Activated T-helper 1 cell treated with anti-CD3 and anti-CD28 coated beads, Interleukin-2, amount 50 U/mL, for 16 hours (primary cell): ENCODE results near the gene SPSB3.

Experiments used
- DNase-seq, 2 donors: peaks; one replicate each; pipeline ENCODE4 v3.0.0-alpha.2; 2020; ENCODE audit warnings: low read depth in 1 of 2, low spot score in 1 of 2

Gene SPSB3

GRCh38 chr16:1775846-1776671 lies 6.3 kb downstream of the SPSB3 start:
- DNase-seq: no peak

DNA sequence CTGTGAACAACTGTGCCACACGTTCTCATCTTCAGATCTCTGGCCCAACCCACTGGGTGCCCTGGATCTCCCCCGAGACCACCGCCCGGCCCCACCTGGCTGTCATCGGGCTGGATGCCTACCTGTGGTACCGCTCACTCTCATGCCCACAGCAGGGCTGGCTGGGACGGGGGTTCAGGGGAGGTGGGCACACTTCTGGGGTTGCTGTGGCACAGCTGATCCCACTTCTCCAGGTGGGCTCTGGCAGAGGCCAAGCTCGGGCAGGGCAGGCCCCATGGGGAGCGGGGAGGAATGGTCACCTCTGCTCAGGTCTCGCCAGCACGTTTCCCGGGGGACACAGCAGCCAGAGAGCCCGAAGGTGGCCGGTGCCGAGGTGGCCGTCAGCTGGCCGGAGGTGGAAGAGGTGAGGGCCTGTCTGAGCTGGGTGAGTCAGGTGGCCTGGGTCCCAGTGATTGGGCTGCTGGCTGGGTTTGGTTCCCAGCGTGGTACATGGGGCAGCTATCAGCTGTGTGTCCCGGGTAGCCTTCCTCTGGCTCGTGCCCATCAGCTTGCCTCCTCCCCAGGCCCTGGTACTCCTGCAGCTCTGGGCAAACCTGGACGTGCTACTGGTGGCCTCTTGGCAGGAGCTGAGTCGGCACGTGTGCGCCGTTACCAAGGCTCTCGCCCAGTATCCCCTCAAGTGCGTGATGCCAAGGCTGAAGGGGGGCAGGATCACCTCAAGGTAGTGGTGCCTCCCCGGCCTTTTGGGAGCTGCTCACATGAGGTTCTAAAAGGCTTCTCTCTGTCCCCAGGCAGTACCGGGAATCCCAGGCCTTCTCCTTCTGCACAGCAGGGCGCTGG lies 7.1 kb downstream of the SPSB3 start:
- DNase-seq: no peak

DNA sequence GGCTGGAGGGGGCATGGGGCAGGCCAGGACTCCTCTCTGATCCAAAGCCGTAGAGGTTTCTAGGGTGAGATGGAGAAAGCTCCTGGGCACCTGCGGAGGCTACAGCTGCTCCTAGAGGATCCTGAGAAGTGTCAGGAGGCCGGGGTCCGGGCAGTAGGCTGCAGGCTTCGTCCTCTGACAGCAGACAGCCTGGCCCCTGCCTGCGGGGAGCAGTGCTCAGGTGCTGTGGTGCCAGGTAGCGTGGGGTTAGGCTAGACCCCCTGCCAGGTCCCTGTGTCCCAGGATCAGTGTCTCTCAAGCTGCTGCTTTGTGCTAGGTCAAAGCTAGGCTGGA lies 8.0 kb downstream of the SPSB3 start:
- DNase-seq: no peak

DNA sequence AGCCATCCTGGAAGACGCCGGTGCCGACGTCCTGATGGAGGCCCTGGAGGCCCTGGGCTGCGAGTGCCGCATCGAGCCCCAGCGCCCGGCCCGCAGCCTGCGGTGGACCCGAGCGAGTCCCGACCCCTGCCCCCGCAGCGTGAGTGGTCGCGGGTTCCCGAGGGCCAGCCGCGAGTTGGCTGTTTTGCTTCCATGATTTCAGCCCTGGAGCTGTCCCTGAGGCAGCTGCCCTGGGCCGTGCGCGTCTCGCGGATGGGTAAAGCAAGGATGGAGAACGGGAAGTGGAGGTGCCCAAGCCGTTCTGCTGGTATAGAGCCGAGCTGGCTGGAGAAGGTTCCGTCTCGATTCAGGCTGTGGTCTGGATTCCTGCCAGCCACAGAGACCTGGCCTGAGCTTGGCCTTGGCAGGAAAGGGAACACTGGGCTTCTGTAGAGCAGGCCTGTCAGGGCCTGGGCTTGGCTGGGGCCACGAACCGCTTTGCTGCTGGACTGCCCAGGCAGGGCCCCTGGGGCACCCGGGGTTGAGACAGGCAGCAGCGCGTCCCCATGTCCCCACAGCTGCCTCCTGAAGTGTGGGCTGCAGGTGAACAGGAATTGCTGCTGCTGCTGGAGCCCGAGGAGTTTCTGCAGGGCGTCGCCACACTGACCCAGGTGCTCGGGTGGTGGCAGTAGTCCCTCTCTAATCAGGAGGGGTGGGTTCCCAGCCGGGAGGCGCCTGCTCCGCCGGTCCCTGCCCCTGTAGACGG lies 8.5 kb downstream of the SPSB3 start:
- no peak for DNase-seq

GRCh38 chr16:1772908-1773702 lies 9.3 kb downstream of the SPSB3 start, which contains the start of gene MRPS34:
Gene MRPS34, minus strand, starts transcription at chr16:1773134. Its CDS starts 15 bp downstream, at chr16:1773119.
- DNase-seq: peak; percentile 53 to 72

- peak in 1 of 2 donors; percentile 37 for DNase-seq
Measured at GRCh38 chr16:1772362-1772907, 9.9 kb downstream of the SPSB3 start, which contains the start of gene EME2. Gene EME2, plus strand, starts transcription at chr16:1772810. Its CDS starts 418 bp downstream, at chr16:1773228.

DNA sequence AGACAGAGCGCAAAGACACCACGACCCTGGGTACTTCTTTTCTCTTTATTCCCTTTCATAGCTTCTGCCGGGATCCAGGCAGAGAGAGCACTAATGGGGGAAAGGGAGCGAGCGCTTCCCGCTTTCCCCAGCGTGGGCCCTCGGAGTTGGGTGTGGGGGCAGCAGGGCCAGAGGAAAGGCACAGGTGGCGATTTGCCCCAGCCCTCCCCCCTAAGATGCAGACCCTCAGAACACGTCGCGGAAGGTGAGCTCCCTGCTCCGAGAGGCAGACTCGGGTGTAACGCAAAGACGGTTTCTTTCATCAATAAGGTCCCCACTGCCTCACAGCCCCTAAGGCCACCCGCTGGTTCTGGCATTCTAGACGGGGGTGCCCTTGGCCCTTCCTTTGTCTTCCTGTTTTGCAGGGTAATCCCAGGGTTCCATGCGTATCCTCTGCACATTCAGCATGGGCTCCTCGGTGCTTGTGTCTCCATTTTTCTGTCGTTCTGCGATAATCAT lies 10.5 kb downstream of the SPSB3 start:
- no peak for DNase-seq

DNA sequence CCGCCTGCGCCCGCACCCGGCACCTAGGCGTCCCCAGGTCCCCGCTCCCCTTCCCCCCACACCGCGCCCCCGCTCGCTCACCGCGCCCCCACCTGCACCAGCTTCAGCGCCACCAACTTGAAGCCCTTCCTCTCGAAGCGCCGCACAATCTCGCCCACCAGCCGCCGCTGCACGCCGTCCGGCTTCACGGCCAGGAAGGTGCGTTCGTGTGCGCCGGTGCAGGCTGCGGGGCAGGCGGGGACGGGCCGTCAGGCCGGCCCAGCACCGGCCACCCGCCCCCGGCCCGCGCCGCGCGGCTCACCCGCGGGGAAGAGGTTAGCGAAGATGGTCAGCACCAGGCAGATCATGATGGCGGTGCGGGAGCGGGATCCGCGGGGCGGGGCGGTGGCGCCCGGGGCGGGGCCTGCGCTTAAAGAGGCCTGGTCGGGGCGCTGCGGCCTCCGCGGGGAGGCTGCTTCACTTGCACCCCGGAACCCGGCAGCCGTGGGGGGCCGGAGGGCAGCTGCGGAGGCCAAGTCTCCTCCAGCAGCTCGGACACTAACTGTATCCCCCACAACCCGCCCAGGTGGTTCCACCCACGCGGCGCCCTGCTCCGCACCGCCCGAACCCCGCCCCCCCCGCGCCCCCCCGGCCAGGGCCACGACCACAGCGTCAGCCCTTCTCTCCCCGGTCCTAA lies 11.0 kb downstream of the SPSB3 start, which contains the start of gene NME3:
TSS of gene NME3 (minus strand) at position 356 of the 676 bp plus-strand sequence. CDS start at position 347, 9 bp downstream.
- DNase-seq: peak; percentile 61 to 68

DNA sequence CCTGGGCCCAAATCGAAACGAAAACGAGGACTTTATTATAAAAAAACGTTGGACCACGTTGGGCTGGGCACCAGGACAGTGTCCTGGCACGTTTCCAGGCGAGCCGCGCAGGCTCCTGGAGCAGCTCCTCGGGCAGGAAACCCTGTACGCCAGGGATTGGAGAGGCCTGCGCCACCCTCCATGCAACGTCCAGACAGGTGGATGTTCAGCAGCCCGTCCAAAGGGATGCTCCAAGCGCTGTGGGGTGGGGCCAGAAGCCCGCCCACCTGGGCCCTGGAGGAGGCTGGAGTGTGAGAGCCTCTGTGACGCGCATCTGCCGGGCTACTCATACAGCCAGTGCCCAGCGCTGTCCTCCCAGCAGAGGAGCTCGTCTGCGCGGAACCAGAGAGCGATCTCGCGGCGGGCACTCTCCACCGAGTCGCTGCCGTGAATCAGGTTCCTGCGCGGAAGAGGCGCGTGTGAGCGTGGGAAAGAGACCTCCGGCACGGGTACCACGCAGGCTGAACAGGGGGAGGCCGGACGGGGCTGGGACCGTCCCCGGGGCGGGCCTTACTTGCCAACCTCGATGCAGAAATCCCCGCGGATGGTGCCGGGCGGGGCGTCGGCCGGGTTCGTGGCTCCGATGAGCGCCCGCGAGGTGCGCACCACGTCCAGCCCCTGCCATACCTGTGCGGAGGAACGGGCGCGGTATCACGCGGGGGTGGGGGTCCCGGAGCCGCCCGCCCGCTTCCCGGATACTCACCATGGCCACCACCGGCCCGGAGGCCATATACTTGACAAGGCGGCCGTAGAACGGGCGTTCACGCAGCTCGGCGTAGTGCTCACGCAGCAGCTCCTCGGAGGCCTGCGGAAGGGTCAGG lies 11.8 kb downstream of the SPSB3 start:
- DNase-seq: peak in 1 of 2 donors; percentile 42

DNA sequence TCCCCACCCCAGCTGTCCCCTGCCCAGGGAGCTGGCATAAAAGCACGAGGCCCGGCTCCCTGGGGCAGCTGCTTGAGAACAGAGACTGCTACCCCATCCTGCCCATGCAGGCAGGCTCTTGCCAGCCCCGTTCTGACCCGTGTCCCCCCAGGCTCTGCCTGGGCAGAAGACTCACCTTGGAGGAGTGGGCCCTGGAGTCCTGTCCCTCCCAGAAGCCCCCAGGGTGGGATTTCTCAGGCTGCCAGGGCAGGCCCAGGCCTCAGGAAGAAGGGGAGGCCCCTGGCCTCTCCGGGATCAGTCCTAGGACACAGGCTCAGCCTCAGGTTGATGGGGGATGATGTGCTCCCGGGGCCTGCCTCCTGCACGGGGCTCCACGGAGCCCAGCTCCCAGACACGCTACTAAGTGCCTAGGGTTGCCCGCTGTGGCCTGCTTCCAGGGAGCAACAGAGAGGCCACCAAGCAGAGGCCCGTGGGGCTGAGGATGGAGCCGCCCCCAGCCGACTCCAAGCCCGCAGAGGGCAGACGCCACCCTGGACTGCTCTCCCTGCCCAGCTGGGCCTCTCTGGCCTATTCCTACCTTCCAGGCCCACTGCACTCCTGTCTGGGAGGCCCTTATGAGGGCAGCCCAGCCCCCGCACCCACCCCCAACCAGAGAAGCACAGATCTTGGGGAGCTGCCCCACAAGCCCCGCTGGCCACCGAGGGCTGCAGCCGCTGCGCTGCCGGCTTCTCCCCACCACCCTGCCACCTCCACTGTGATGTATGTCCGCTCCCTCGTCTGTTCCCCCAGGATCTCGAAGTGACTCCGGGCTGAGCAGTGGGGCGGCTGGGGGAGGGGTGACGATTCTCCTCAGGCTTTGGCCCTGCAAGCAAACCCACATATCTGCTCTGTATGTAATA lies 12.7 kb downstream of the SPSB3 start:
- no peak for DNase-seq

GRCh38 chr16:1768767-1769401 lies 13.5 kb downstream of the SPSB3 start:
- DNase-seq: no peak

- DNase-seq: no peak
Measured at GRCh38 chr16:1768061-1768766, 14.2 kb downstream of the SPSB3 start.

- no peak for DNase-seq
Measured at GRCh38 chr16:1767116-1767994, 15.0 kb downstream of the SPSB3 start.

- no peak for DNase-seq
Measured at GRCh38 chr16:1766701-1767100, 15.7 kb downstream of the SPSB3 start.

- DNase-seq: no peak
Measured at GRCh38 chr16:1766231-1766630, 16.1 kb downstream of the SPSB3 start.
